ENCODE results near the gene PPP2R1A.

Gene PPP2R1A

DNA sequence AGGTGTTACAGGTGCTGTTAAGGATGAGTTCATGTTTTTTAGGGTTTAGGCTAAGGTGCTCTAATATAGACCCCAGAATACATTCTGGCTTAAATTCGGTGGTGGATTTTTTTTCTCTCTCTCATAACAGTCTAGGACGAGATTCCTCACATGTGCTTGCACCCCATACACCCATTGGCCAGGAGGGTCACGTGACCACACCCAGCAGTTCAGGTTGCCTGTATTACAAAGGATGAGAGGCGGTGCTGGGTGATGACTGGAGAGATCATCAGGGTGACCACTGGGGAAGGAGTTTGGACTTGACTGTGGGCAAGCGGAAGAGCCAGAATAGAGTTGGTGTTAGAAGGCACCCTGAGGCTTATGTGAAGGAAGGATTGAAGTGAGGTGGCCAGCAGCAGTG lies 27.7 kb downstream of the PPP2R1A start:
- Histone ChIP-seq H3K9me3 (ENCODE audit: control insufficient read depth, insufficient read depth, low read depth, low read length) (no peaks in the 10 kb centered on the region), H3K4me1 (ENCODE audit: control insufficient read depth, insufficient read depth, low read length) (no peaks in the 10 kb centered on the region), H3K36me3 (ENCODE audit: control insufficient read depth in 2 of 2, insufficient read depth in 1 of 2, low read length in 2 of 2) (peaks cover 95 to 98% of the 10 kb centered on the region in 2 experiments), H3K27ac (ENCODE audit: extremely low read depth, low read depth, low read length) (no peak overlapping the region), H3K4me3 (ENCODE audit: low read depth, low read length) (no peak overlapping the region)
- TF ChIP-seq, protein P1, sequence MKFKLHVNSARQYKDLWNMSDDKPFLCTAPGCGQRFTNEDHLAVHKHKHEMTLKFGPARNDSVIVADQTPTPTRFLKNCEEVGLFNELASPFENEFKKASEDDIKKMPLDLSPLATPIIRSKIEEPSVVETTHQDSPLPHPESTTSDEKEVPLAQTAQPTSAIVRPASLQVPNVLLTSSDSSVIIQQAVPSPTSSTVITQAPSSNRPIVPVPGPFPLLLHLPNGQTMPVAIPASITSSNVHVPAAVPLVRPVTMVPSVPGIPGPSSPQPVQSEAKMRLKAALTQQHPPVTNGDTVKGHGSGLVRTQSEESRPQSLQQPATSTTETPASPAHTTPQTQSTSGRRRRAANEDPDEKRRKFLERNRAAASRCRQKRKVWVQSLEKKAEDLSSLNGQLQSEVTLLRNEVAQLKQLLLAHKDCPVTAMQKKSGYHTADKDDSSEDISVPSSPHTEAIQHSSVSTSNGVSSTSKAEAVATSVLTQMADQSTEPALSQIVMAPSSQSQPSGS (tag by site-specific recombination; IDR thresholded peaks at IDR 0.05; ENCODE audit: low read depth) = no peak
- TF ChIP-seq ZNF292 (tag by site-specific recombination; IDR thresholded peaks at IDR 0.05; ENCODE audit: borderline replicate concordance, low read depth) (no peak), ZNF660 (tag by site-specific recombination; IDR thresholded peaks at IDR 0.05) (no peak), ZNF174 (tag by site-specific recombination; IDR thresholded peaks at IDR 0.05) (no peak), REPIN1 (tag by site-specific recombination; IDR thresholded peaks at IDR 0.05; ENCODE audit: low read depth) (no peak), ZIC2 (tag by site-specific recombination; IDR thresholded peaks at IDR 0.05) (no peak)
- POLR2A ChIA-PET = no interaction called here
- CTCF ChIA-PET = no interaction called here

DNA sequence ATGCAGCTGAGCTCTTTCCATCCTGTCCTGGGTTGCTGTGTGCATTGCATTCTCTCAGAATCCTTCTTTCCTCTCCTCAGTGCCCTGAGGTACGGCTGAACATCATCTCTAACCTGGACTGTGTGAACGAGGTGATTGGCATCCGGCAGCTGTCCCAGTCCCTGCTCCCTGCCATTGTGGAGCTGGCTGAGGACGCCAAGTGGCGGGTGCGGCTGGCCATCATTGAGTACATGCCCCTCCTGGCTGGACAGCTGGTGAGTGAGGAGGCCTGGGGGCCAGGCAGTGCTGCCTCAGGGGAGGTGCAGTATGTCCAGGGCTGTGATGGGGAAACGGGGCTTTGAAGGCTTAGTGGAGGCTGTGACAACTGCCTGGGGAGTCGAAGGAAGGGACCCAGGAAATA lies 29.8 kb downstream of the PPP2R1A start:
- Histone ChIP-seq H3K4me3 (ENCODE audit: low read depth, low read length) (no peak overlapping the region), H3K9me3 (ENCODE audit: control insufficient read depth, insufficient read depth, low read depth, low read length) (no peaks in the 10 kb centered on the region), H3K27ac (ENCODE audit: extremely low read depth, low read depth, low read length) (no peak overlapping the region), H3K36me3 (ENCODE audit: control insufficient read depth in 2 of 2, insufficient read depth in 1 of 2, low read length in 2 of 2) (peaks cover 98% of the 10 kb centered on the region in 2 experiments), H3K4me1 (ENCODE audit: control insufficient read depth, insufficient read depth, low read length) (no peaks in the 10 kb centered on the region)
- TF ChIP-seq SP2 (tag by site-specific recombination; IDR thresholded peaks at IDR 0.05) (no peak), ZNF692 (tag by site-specific recombination; IDR thresholded peaks at IDR 0.05) (no peak), ZBTB20 (tag by site-specific recombination; IDR thresholded peaks at IDR 0.05) (no peak), ZNF341 (tag by site-specific recombination; IDR thresholded peaks at IDR 0.05; ENCODE audit: low read depth) (no peak), KLF16 (tag by site-specific recombination; IDR thresholded peaks at IDR 0.05) (no peak), REPIN1 (tag by site-specific recombination; IDR thresholded peaks at IDR 0.05; ENCODE audit: low read depth) (no peak), ZNF521 (tag by site-specific recombination; IDR thresholded peaks at IDR 0.05) (no peak), ZSCAN18 (tag by site-specific recombination; IDR thresholded peaks at IDR 0.05) (no peak), GLI4 (tag by site-specific recombination; IDR thresholded peaks at IDR 0.05) (no peak), ZNF140 (tag by site-specific recombination; IDR thresholded peaks at IDR 0.05) (no peak), TCF7L2 (IDR thresholded peaks at IDR 0.05; ENCODE audit: borderline replicate concordance, low read depth, low read length) (no peak), ZNF654 (tag by site-specific recombination; IDR thresholded peaks at IDR 0.05; ENCODE audit: low read depth) (no peak), ZSCAN23 (tag by site-specific recombination; IDR thresholded peaks at IDR 0.05) (no peak)
- POLR2A ChIA-PET = interaction anchor here (0.5 to 0.6 kb wide), 2 partner anchors 30 to 527 kb away, joined by 3 to 4 read pairs; no protein-coding TSS in a partner anchor
- CTCF ChIA-PET = no interaction called here

GRCh38 chr19:52221031-52221430 lies 31.2 kb downstream of the PPP2R1A start:
- CTCF ChIA-PET = no interaction called here
- POLR2A ChIA-PET = no interaction called here
- no peak overlapping the region for H3K27ac ChIP-seq (ENCODE audit: extremely low read depth, low read depth, low read length)
- H3K9me3 ChIP-seq (ENCODE audit: control insufficient read depth, insufficient read depth, low read depth, low read length) = no peaks in the 10 kb centered on the region
- H3K4me1 ChIP-seq (ENCODE audit: control insufficient read depth, insufficient read depth, low read length) = no peaks in the 10 kb centered on the region
- TF ChIP-seq ZNF140 (tag by site-specific recombination; IDR thresholded peaks at IDR 0.05) (no peak), ZBTB20 (tag by site-specific recombination; IDR thresholded peaks at IDR 0.05) (no peak), ZNF701 (tag by site-specific recombination; IDR thresholded peaks at IDR 0.05) (no peak)
- TF ChIP-seq, protein P2, sequence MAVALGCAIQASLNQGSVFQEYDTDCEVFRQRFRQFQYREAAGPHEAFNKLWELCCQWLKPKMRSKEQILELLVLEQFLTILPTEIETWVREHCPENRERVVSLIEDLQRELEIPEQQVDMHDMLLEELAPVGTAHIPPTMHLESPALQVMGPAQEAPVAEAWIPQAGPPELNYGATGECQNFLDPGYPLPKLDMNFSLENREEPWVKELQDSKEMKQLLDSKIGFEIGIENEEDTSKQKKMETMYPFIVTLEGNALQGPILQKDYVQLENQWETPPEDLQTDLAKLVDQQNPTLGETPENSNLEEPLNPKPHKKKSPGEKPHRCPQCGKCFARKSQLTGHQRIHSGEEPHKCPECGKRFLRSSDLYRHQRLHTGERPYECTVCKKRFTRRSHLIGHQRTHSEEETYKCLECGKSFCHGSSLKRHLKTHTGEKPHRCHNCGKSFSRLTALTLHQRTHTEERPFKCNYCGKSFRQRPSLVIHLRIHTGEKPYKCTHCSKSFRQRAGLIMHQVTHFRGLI (tag by site-specific recombination; IDR thresholded peaks at IDR 0.05) = no peak
- H3K36me3 ChIP-seq (ENCODE audit: control insufficient read depth in 2 of 2, insufficient read depth in 1 of 2, low read length in 2 of 2) = peaks cover 97 to 98% of the 10 kb centered on the region in 2 experiments
- H3K4me3 ChIP-seq (ENCODE audit: low read depth, low read length) = no peak overlapping the region
